ENCODE results near the gene KAT7.

DNA sequence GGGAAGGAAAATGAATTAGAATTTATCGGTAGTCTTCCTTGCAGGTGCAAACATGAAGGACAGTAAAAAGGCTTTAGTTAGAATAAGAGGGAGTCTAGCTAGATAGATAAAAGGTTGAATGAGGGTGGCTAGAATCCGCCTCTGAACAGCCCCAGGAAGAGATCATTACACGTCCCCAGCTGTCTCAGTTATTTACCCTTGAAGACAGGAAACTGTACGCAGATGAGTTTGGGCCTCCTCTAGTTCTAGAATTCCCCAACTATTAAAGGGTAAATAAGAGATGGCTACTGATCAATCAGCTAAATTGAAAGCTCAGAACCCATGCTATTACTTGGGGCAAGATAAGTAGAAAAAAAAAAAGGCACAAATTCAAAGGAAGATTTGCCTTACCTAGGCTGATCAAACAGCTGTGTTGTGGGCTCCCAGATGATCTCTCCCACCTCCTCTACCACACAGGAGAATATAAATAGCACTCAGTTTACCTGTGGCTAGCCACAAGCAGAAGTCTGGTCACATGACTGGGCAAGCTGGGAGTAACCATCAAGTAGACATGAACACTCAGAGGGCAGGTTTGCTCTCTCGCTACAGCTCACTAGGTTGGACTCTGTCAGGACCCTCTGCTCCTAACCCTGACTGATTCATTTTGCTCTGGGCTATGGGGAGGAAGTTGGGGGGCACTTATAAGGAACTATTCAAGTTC lies 41.5 kb upstream of the KAT7 start:
- no peak for TF ChIP-seq CTCF (IDR thresholded peaks at IDR 0.05)
- no peak for TF ChIP-seq POLR2A (IDR thresholded peaks at IDR 0.05)

All from ovary (tissue), 3 donors.